Chondrocyte (in vitro differentiated cells): ENCODE measurements around the gene RGS19. TPM values are rescaled to one million over a fixed set of nuclear protein-coding genes. Genes with fewer than 3 reads are reported as not detected.
"Not testable (repeated sequence)": the region's sequence is repeated elsewhere in the genome, so short reads cannot be mapped to it uniquely, and the experiment has no call there.

Experiments used
- DNase-seq: peaks from one replicate; pipeline ENCODE4 v3.0.0; 2021; ENCODE audit warnings: mixed read lengths, low spot score
- H3K27ac Mint-ChIP-seq: one replicate; pipeline ENCODE4 v1.8.0; 2021; ENCODE audit warnings: mild to moderate bottlenecking, moderate library complexity, mixed read lengths; ENCODE audit not compliant: unreplicated experiment
- H3K27me3 Mint-ChIP-seq: 2 replicates; pipeline ENCODE4 v1.8.0; 2021; ENCODE audit warnings: low read depth, mixed read lengths
- H3K36me3 Mint-ChIP-seq: 2 replicates; pipeline ENCODE4 v1.8.0; 2021; ENCODE audit warnings: low read depth, mixed read lengths
- H3K4me1 Mint-ChIP-seq: 2 replicates; pipeline ENCODE4 v1.8.0; 2021; ENCODE audit warnings: low read depth, mild to moderate bottlenecking, mixed read lengths
- H3K4me3 Mint-ChIP-seq: one replicate; pipeline ENCODE4 v1.8.0; 2021; ENCODE audit warnings: mild to moderate bottlenecking, moderate library complexity, mixed read lengths; ENCODE audit not compliant: unreplicated experiment
- H3K9me3 Mint-ChIP-seq: 2 replicates; pipeline ENCODE4 v1.8.0; 2021; ENCODE audit warnings: low read depth, mixed read lengths
- CTCF ChIP-seq: fragments of 200-600 bp; sonication (generic); IDR thresholded peaks from 2 replicates; pipeline ENCODE4 v1.5.0; 2021; ENCODE audit warnings: antibody characterized with exemption, mild to moderate bottlenecking, moderate library complexity
- total RNA-seq: library from RNA; stranded (reverse); gene quantifications from 3 replicates; pipeline ENCODE4 v1.2.1, GENCODE V29; 2021

RGS19 gene
- total RNA-seq, 1 donor from 2014 or later, result 18.1 TPM

- no peak for DNase-seq
- Mint-ChIP-seq H3K9me3 (peaks cover 3% of the 10 kb centered on the region), H3K27ac (no peak overlapping the region), H3K36me3 (peaks cover 5% of the 10 kb centered on the region), H3K4me3 (no peak overlapping the region), H3K27me3 (peaks cover 24% of the 10 kb centered on the region), H3K4me1 (no peaks in the 10 kb centered on the region)
- no peak for TF ChIP-seq CTCF
Measured at GRCh38 chr20:64093013-64093503, 13.7 kb upstream of the RGS19 start.

GRCh38 chr20:64092258-64093012 lies 13.1 kb upstream of the RGS19 start:
- Mint-ChIP-seq H3K36me3 (peaks cover 5% of the 10 kb centered on the region), H3K27ac (no peak overlapping the region), H3K4me3 (no peak overlapping the region), H3K4me1 (no peaks in the 10 kb centered on the region), H3K27me3 (peaks cover 26% of the 10 kb centered on the region), H3K9me3 (peaks cover 3% of the 10 kb centered on the region)
- no peak for DNase-seq
- no peak for TF ChIP-seq CTCF

- Mint-ChIP-seq H3K27me3 (peaks cover 26% of the 10 kb centered on the region), H3K36me3 (peaks cover 3% of the 10 kb centered on the region), H3K27ac (no peak overlapping the region), H3K4me1 (no peaks in the 10 kb centered on the region), H3K4me3 (no peak overlapping the region), H3K9me3 (peaks cover 1% of the 10 kb centered on the region)
- no peak for TF ChIP-seq CTCF
- DNase-seq, result no peak
Measured at GRCh38 chr20:64091770-64092169, 12.5 kb upstream of the RGS19 start.

- no peak for TF ChIP-seq CTCF
- no peak overlapping the region for H3K4me3 Mint-ChIP-seq
- H3K27ac Mint-ChIP-seq, result no peak overlapping the region
- DNase-seq, result no peak
- H3K4me1 Mint-ChIP-seq, result no peaks in the 10 kb centered on the region
- peaks cover 26% of the 10 kb centered on the region for H3K27me3 Mint-ChIP-seq
- H3K36me3 Mint-ChIP-seq, result no peaks in the 10 kb centered on the region
- no peaks in the 10 kb centered on the region for H3K9me3 Mint-ChIP-seq
Measured at GRCh38 chr20:64091340-64091739, 12.0 kb upstream of the RGS19 start.

GRCh38 chr20:64090165-64090564 lies 10.8 kb upstream of the RGS19 start:
- H3K4me3 Mint-ChIP-seq, result no peak overlapping the region
- H3K4me1 Mint-ChIP-seq, result no peaks in the 10 kb centered on the region
- H3K9me3 Mint-ChIP-seq, result no peaks in the 10 kb centered on the region
- peaks cover 30% of the 10 kb centered on the region for H3K27me3 Mint-ChIP-seq
- TF ChIP-seq CTCF, result no peak
- no peak for DNase-seq
- no peaks in the 10 kb centered on the region for H3K36me3 Mint-ChIP-seq
- H3K27ac Mint-ChIP-seq, result no peak overlapping the region

- H3K36me3 Mint-ChIP-seq, H3K4me3 Mint-ChIP-seq, H3K9me3 Mint-ChIP-seq, DNase-seq, H3K4me1 Mint-ChIP-seq, H3K27ac Mint-ChIP-seq: not testable (repeated sequence)
- H3K27me3 Mint-ChIP-seq, result peaks cover 34% of the 10 kb centered on the region
Measured at GRCh38 chr20:64088586-64088985, 9.3 kb upstream of the RGS19 start.

GRCh38 chr20:64087226-64087825 lies 8.0 kb upstream of the RGS19 start:
- not testable (repeated sequence) for H3K4me3 Mint-ChIP-seq, H3K9me3 Mint-ChIP-seq, H3K27ac Mint-ChIP-seq, H3K4me1 Mint-ChIP-seq, DNase-seq, H3K36me3 Mint-ChIP-seq
- peaks cover 29% of the 10 kb centered on the region for H3K27me3 Mint-ChIP-seq
